ENCODE results near the gene ZNF214. TPM values are rescaled to one million over a fixed set of nuclear protein-coding genes. Genes with fewer than 3 reads are reported as not detected.
A peak's percentile ranks its signal among the peaks of the same experiment; 100 is the strongest.

ZNF214 gene
- total RNA-seq, 5 donors from 2014 or later (not counting 1 experiment from before 2014, with no cell fraction given) = not detected

GRCh38 chr11:7021318-7021717, 1.2 kb upstream of the ZNF214 start:
- ChIA-PET CTCF (no interaction called here), POLR2A (no interaction called here)
- peaks cover 0 to 4% of the 10 kb centered on the region in 2 experiments for H3K4me1 ChIP-seq (ENCODE audit: control insufficient read depth in 1 of 2, extremely low read depth in 1 of 2, insufficient read depth in 2 of 2, low read length in 2 of 2)
- no peak overlapping the region for H3K4me3 ChIP-seq (ENCODE audit: control insufficient read depth in 1 of 2, extremely low read depth in 1 of 2, low read length in 1 of 2)
- 50% methylated on average over 1 of the region's 5 CpGs for WGBS (ENCODE audit: insufficient coverage)
- H3K27ac Mint-ChIP-seq = no peak overlapping the region
- DNase-seq (no peak), ATAC-seq (replicated peaks in 1 of 4) (no peak)
- H3K27me3 ChIP-seq (replicated peaks in 1 of 2; ENCODE audit: control insufficient read depth in 2 of 2, extremely low read depth in 1 of 2, insufficient read depth in 2 of 2, low read length in 1 of 2) = peaks cover 2 to 21% of the 10 kb centered on the region in 2 experiments
- no peak overlapping the region for H3K27ac ChIP-seq (ENCODE audit: low read length)
- no peaks in the 10 kb centered on the region for H3K9me3 ChIP-seq
- no peaks in the 10 kb centered on the region for H3K36me3 Mint-ChIP-seq
- peaks cover 30 to 38% of the 10 kb centered on the region in 2 donors for H3K27me3 Mint-ChIP-seq
- H3K4me3 Mint-ChIP-seq = no peak overlapping the region
- H3K4me1 Mint-ChIP-seq = peaks cover 0 to 9% (median 0%) of the 10 kb centered on the region in 3 donors
- no peaks in the 10 kb centered on the region for H3K9me3 Mint-ChIP-seq
- H3K36me3 ChIP-seq (ENCODE audit: control insufficient read depth in 2 of 2, extremely low read depth in 1 of 2, insufficient read depth in 1 of 2, low read length in 1 of 2) = no peaks in the 10 kb centered on the region

DNA sequence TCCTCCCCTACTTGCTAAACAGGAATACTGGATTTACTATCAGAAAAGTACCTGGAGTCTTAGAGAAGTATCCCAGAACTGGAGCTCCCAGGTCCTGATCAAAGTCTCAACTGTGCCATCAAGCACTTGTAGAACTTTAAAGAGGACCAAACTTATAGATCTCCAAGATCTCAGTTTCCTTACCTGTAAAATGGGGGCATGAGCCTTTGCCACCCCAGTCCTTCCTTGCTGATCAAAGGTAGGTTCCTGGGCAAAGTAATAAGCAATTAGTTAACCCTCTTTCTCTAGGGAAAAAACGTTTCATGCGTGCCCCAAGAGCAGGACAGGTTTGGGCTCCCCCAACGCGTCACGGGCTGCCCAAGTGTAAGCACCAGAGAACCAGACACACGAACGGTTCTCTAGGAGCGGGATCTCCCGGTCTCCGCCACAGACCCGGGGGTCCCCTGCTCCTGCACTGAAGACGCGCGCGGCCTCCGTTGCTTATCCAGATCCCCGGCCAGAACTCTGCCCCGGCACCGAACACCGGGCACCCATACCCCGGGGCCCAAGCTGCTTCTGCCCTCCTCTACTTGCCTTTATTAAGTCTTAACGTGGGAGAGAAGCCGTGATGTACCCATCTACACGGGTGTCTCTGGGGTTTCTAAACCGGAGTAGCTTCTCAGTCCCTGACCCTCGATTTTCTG, 505 bp downstream of the ZNF214 start:
- Mint-ChIP-seq H3K27ac (no peak overlapping the region), H3K4me1 (peaks cover 0 to 9% (median 0%) of the 10 kb centered on the region in 3 donors), H3K36me3 (no peaks in the 10 kb centered on the region), H3K27me3 (peaks cover 30 to 37% of the 10 kb centered on the region in 2 donors), H3K4me3 (peak overlapping the region in 1 of 3 donors; percentile 51), H3K9me3 (no peaks in the 10 kb centered on the region)
- H3K9me3 ChIP-seq = no peaks in the 10 kb centered on the region
- H3K27ac ChIP-seq (ENCODE audit: low read length) = no peak overlapping the region
- H3K27me3 ChIP-seq (replicated peaks in 1 of 2; ENCODE audit: control insufficient read depth in 2 of 2, extremely low read depth in 1 of 2, insufficient read depth in 2 of 2, low read length in 1 of 2) = peaks cover 2 to 21% of the 10 kb centered on the region in 2 experiments
- no peaks in the 10 kb centered on the region for H3K36me3 ChIP-seq (ENCODE audit: control insufficient read depth in 2 of 2, extremely low read depth in 1 of 2, insufficient read depth in 1 of 2, low read length in 1 of 2)
- 13% methylated on average over 23 of the region's 26 CpGs for WGBS (ENCODE audit: insufficient coverage)
- H3K4me3 ChIP-seq (ENCODE audit: control insufficient read depth in 1 of 2, extremely low read depth in 1 of 2, low read length in 1 of 2) = peak overlapping the region in 1 of 2 donors; percentile 67
- POLR2A ChIA-PET = no interaction called here
- ATAC-seq (replicated peaks in 1 of 4) = no peak
- CTCF ChIA-PET = no interaction called here
- DNase-seq = no peak
- peaks cover 0 to 4% of the 10 kb centered on the region in 2 experiments for H3K4me1 ChIP-seq (ENCODE audit: control insufficient read depth in 1 of 2, extremely low read depth in 1 of 2, insufficient read depth in 2 of 2, low read length in 2 of 2)

GRCh38 chr11:7016011-7016410, 4.1 kb downstream of the ZNF214 start:
- ChIA-PET POLR2A (interaction anchor here in 1 of 2 donors (0.6 to 0.7 kb wide), 5 partner anchors 23 to 566 kb away, joined by 3 to 4 read pairs (median 3); no protein-coding TSS in a partner anchor), CTCF (interaction anchor here (0.6 to 0.7 kb wide), 2 partner anchors 244 to 1086 kb away, joined by 3 read pairs; partner anchors contain the start of gene OR2AG2 (in 1 of the 2))
- WGBS (ENCODE audit: insufficient coverage) = no CpG with 5 or more reads among the region's 1 CpG
- Mint-ChIP-seq H3K36me3 (no peaks in the 10 kb centered on the region), H3K4me3 (no peak overlapping the region), H3K4me1 (peaks cover 0 to 9% (median 0%) of the 10 kb centered on the region in 3 donors), H3K9me3 (no peaks in the 10 kb centered on the region), H3K27ac (no peak overlapping the region), H3K27me3 (peaks cover 17 to 22% of the 10 kb centered on the region in 2 donors)
- peaks cover 2 to 19% of the 10 kb centered on the region in 2 experiments for H3K27me3 ChIP-seq (replicated peaks in 1 of 2; ENCODE audit: control insufficient read depth in 2 of 2, extremely low read depth in 1 of 2, insufficient read depth in 2 of 2, low read length in 1 of 2)
- no peak overlapping the region for H3K4me3 ChIP-seq (ENCODE audit: control insufficient read depth in 1 of 2, extremely low read depth in 1 of 2, low read length in 1 of 2)
- no peak for ATAC-seq (replicated peaks in 1 of 4)
- no peak for DNase-seq
- no peak overlapping the region for H3K27ac ChIP-seq (ENCODE audit: low read length)
- no peaks in the 10 kb centered on the region for H3K36me3 ChIP-seq (ENCODE audit: control insufficient read depth in 2 of 2, extremely low read depth in 1 of 2, insufficient read depth in 1 of 2, low read length in 1 of 2)
- H3K4me1 ChIP-seq (ENCODE audit: control insufficient read depth in 1 of 2, extremely low read depth in 1 of 2, insufficient read depth in 2 of 2, low read length in 2 of 2) = peaks cover 0 to 4% of the 10 kb centered on the region in 2 experiments
- H3K9me3 ChIP-seq = no peaks in the 10 kb centered on the region

DNA sequence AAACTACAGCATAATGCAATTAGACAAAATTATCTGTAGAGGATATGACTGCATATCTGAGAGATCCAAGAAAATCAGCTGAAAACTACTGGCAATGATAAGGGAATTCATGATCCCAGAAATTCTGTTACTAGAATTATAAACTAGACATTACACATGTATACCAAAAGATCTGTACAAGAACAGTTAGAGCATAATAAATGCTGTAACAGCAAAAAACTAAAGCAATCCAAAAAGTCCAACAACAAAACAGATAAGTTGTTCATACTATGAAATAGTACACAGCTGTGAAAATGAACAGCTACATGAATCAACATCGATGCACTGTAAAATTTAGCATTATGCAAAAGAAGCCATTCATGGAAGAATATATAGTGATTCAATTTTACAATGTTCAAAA, 6.0 kb downstream of the ZNF214 start:
- Mint-ChIP-seq H3K4me3 (no peak overlapping the region), H3K27ac (no peak overlapping the region), H3K9me3 (no peaks in the 10 kb centered on the region), H3K36me3 (no peaks in the 10 kb centered on the region), H3K27me3 (peaks cover 9 to 15% of the 10 kb centered on the region in 2 donors), H3K4me1 (no peaks in the 10 kb centered on the region)
- no peak overlapping the region for H3K27ac ChIP-seq (ENCODE audit: low read length)
- no peaks in the 10 kb centered on the region for H3K4me1 ChIP-seq (ENCODE audit: control insufficient read depth in 1 of 2, extremely low read depth in 1 of 2, insufficient read depth in 2 of 2, low read length in 2 of 2)
- ChIA-PET CTCF (no interaction called here), POLR2A (no interaction called here)
- ATAC-seq (replicated peaks in 1 of 4) (no peak), DNase-seq (no peak)
- H3K4me3 ChIP-seq (ENCODE audit: control insufficient read depth in 1 of 2, extremely low read depth in 1 of 2, low read length in 1 of 2) = no peak overlapping the region
- WGBS (ENCODE audit: insufficient coverage) = no CpG with 5 or more reads among the region's 1 CpG
- H3K9me3 ChIP-seq = no peaks in the 10 kb centered on the region
- H3K36me3 ChIP-seq (ENCODE audit: control insufficient read depth in 2 of 2, extremely low read depth in 1 of 2, insufficient read depth in 1 of 2, low read length in 1 of 2) = no peaks in the 10 kb centered on the region
- H3K27me3 ChIP-seq (replicated peaks in 1 of 2; ENCODE audit: control insufficient read depth in 2 of 2, extremely low read depth in 1 of 2, insufficient read depth in 2 of 2, low read length in 1 of 2) = peaks cover 2 to 6% of the 10 kb centered on the region in 2 experiments

DNA sequence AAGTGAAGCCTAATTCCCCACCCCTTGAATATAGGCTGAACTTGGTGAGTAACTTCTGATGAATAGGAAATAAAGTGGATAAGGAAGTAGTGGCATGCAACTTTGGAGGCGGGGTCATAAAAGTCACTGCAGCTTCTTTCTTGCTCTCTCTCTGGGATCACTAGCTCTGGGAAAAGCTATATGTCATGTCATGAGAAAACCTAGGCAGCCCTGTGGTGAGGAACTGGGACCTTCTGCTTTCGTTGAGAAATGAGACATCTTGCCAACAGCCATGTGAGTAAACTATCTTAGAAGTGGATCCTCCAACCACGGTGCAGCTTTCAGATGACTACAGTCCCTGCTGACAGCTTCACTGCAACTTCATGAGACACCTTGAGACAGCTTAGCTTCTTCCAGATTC, 15.7 kb downstream of the ZNF214 start:
- H3K36me3 ChIP-seq (ENCODE audit: control insufficient read depth in 2 of 2, extremely low read depth in 1 of 2, insufficient read depth in 1 of 2, low read length in 1 of 2) = no peaks in the 10 kb centered on the region
- Mint-ChIP-seq H3K9me3 (no peaks in the 10 kb centered on the region), H3K27ac (no peak overlapping the region), H3K4me1 (no peaks in the 10 kb centered on the region), H3K27me3 (peaks cover 28 to 36% of the 10 kb centered on the region in 2 donors), H3K4me3 (no peak overlapping the region), H3K36me3 (no peaks in the 10 kb centered on the region)
- DNase-seq = no peak
- CTCF ChIA-PET = no interaction called here
- no peak overlapping the region for H3K27ac ChIP-seq (ENCODE audit: low read length)
- no peaks in the 10 kb centered on the region for H3K9me3 ChIP-seq
- no peak for ATAC-seq (replicated peaks in 1 of 4)
- POLR2A ChIA-PET = no interaction called here
- no peaks in the 10 kb centered on the region for H3K4me1 ChIP-seq (ENCODE audit: control insufficient read depth in 1 of 2, extremely low read depth in 1 of 2, insufficient read depth in 2 of 2, low read length in 2 of 2)
- no peak overlapping the region for H3K4me3 ChIP-seq (ENCODE audit: control insufficient read depth in 1 of 2, extremely low read depth in 1 of 2, low read length in 1 of 2)
- H3K27me3 ChIP-seq (replicated peaks in 1 of 2; ENCODE audit: control insufficient read depth in 2 of 2, extremely low read depth in 1 of 2, insufficient read depth in 2 of 2, low read length in 1 of 2) = peaks cover 0 to 2% of the 10 kb centered on the region in 2 experiments
- no CpG with 5 or more reads among the region's 3 CpGs for WGBS (ENCODE audit: insufficient coverage)

DNA sequence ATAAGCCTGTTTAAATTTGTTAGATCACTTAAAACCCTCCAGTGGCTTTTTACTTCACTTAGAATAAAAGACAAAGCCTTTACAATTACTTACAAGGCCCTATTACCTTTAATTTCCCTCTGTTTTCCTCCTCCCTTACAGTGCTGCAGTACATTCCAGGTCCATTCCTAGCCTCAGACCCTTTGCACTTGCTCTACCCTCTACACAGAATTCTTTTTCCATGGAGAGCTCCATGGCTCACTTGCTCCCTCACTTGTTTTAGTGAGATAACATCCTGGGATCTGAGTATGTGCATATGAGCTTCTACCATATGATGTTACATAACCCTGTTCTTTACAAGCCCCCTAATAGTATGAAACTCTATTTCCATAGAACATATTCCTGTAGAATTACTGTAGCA, 24.4 kb downstream of the ZNF214 start:
- Histone ChIP-seq H3K4me1 (ENCODE audit: control insufficient read depth in 1 of 2, extremely low read depth in 1 of 2, insufficient read depth in 2 of 2, low read length in 2 of 2) (no peaks in the 10 kb centered on the region), H3K36me3 (ENCODE audit: control insufficient read depth in 2 of 2, extremely low read depth in 1 of 2, insufficient read depth in 1 of 2, low read length in 1 of 2) (no peaks in the 10 kb centered on the region), H3K27ac (ENCODE audit: low read length) (no peak overlapping the region), H3K27me3 (replicated peaks in 1 of 2; ENCODE audit: control insufficient read depth in 2 of 2, extremely low read depth in 1 of 2, insufficient read depth in 2 of 2, low read length in 1 of 2) (no peaks in the 10 kb centered on the region), H3K4me3 (ENCODE audit: control insufficient read depth in 1 of 2, extremely low read depth in 1 of 2, low read length in 1 of 2) (no peak overlapping the region), H3K9me3 (no peaks in the 10 kb centered on the region)
- no peak overlapping the region for H3K27ac Mint-ChIP-seq
- H3K4me1 Mint-ChIP-seq = no peaks in the 10 kb centered on the region
- H3K36me3 Mint-ChIP-seq = no peaks in the 10 kb centered on the region
- DNase-seq (no peak), ATAC-seq (replicated peaks in 1 of 4) (no peak)
- H3K27me3 Mint-ChIP-seq = peaks cover 13 to 22% of the 10 kb centered on the region in 2 donors
- H3K4me3 Mint-ChIP-seq = no peak overlapping the region
- POLR2A ChIA-PET = no interaction called here
- no peaks in the 10 kb centered on the region for H3K9me3 Mint-ChIP-seq
- CTCF ChIA-PET = no interaction called here

All from T-cell (primary cell).